ENCODE measurements around the gene ZNF831.

The ZNF831 gene

DNA sequence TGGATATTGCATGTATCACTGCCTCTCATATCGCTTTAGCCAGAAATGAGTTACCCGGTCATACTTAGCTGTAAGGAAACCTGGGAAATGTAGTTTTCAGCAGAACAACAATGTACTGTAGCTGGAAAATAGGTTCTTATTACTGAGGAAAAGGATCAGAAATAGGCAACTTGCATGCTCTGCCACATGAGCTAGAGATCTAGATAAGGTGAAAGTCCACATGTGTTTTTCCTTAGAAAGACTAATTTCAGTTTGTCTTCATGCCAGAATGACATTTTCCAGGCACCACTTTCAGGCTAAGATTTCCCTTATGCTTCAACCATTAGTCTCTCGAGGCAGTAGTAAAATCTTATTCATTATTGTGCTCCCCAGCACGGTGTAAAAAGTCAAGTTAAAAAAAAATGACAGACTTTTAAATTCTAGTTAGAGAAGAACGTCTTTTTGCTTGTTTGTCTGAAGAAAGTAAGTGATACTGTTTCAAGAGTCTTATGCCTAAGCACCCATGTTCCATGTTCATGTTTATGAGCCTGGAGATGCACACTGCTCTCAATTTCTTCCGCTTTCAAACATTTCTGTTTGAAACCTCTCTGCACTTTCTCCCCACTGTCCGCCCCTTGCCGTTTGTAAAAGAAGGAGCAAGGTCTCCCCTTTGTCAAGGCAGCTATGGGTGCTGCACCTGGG lies 67.6 kb downstream of the ZNF831 start:
- DNase-seq (ENCODE audit: low read depth), result no peak
- H3K4me3 ChIP-seq (ENCODE audit: low read length), result no peak overlapping the region
- no peak for TF ChIP-seq CTCF (conservative IDR thresholded peaks at IDR 0.05; ENCODE audit: low read length)

- no peak overlapping the region for H3K4me3 ChIP-seq (ENCODE audit: low read length)
- DNase-seq (ENCODE audit: low read depth), result no peak
- TF ChIP-seq CTCF (conservative IDR thresholded peaks at IDR 0.05; ENCODE audit: low read length), result no peak
These were observed 69.0 kb downstream of the ZNF831 start for GRCh38 chr20:59232618-59233017.

DNA sequence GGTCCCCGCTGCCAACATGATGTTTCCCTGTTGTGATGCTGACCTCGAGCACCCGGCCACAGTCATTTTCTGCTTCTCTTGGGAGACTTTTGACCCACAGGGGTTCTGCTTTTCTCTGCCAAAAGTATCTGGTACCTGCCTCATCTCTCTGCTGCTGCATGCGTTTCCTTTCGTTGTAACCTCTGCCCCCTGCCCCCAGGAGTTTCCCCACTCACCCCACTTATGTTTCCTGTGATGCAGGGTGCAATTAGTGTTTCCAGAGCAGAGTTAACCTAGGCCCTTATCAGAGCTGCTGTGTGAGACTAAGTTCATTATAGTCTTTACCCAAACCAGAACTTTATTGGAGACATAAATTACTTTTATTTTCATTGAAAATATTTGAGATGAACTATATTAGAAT lies 71.6 kb downstream of the ZNF831 start:
- DNase-seq (ENCODE audit: low read depth), result no peak

GRCh38 chr20:59240006-59240405 lies 76.4 kb downstream of the ZNF831 start:
- no peak for DNase-seq (ENCODE audit: low read depth)
- no peak overlapping the region for H3K4me3 ChIP-seq (ENCODE audit: low read length)
- TF ChIP-seq CTCF (conservative IDR thresholded peaks at IDR 0.05; ENCODE audit: low read length), result no peak

More for the DNA sequence above, 71.6 kb downstream of the ZNF831 start:
- no peak for TF ChIP-seq CTCF (conservative IDR thresholded peaks at IDR 0.05; ENCODE audit: low read length)
- H3K4me3 ChIP-seq (ENCODE audit: low read length), result no peak overlapping the region

- H3K4me3 ChIP-seq (ENCODE audit: low read length), result no peak overlapping the region
- no peak for TF ChIP-seq CTCF (conservative IDR thresholded peaks at IDR 0.05; ENCODE audit: low read length)
- DNase-seq (ENCODE audit: low read depth), result no peak
These were observed 79.3 kb downstream of the ZNF831 start for GRCh38 chr20:59242714-59243626.

GRCh38 chr20:59246691-59247400 lies 83.2 kb downstream of the ZNF831 start:
- no peak overlapping the region for H3K4me3 ChIP-seq (ENCODE audit: low read length)
- no peak for TF ChIP-seq CTCF (conservative IDR thresholded peaks at IDR 0.05; ENCODE audit: low read length)
- DNase-seq (ENCODE audit: low read depth), result no peak

All from AG10803 (cell line).